ENCODE measurements around the gene DAB2IP.
A peak's percentile ranks its signal among the peaks of the same experiment; 100 is the strongest.

The DAB2IP gene

DNA sequence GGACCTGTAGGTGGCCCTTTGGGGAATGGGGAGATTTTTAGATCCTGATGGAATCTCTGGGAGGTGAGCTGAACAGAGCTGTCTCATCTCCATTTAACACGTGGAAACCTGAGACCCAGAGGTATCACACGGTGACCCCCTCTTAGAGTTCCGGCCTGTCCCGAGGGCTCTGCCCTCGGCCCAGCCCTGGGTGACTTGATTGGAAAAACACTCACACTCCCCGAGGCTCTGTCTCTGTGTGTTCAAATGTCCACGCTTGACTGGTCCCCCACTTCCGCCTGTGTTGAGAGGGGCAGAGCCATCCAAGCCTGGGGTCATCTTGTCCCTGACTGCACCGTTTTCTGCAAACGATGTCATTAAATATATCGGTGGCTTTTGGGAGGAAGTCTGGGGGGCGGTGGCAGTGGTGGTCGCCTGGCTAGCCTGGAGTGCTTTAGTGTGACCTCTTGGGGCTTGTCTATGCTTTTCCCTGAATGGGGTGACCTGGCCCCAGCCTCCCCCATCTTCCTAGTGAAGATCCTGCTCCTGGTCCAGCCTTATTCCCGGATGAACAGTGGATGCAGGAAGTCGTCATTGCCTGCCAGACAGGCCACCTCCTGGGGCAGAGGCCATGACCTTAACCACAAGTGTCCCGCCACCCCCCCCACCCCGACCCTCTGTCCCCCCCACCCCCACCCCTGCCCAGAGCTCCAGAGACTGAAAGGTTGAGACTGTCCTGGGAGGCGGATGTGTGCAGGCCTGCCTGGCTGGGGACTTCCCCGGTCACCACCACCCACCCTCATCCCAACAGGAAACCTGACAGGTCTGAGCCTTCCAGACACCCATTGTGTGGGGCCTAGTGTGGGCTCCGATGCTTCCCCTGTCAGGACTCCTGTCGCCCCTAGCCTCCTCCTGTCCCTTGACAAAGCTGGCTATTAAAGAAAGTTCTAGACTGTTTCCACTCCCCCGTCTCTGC, 5.3 kb upstream of the DAB2IP start:
- DNase-seq, result no peak

DNA sequence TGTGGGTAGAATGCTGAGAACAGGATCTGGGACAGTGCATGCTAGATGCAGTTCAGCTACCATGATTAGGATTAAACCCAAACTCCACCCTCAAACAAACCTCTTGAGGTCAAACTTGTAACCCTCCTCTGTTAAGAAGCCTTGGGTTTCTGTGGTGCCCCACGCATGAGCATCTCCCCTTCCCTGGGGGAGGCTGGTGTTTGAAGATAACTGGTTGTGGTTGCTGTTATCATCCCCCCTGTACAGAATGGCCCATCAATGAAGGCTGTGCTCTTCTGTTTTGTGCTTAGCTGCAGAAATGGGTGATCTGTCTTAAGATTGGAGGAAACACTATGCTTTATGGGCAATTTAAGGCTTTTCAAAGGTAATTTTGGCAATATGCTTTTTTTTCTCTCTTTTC, 4.4 kb upstream of the DAB2IP start:
- DNase-seq, result no peak

DNA sequence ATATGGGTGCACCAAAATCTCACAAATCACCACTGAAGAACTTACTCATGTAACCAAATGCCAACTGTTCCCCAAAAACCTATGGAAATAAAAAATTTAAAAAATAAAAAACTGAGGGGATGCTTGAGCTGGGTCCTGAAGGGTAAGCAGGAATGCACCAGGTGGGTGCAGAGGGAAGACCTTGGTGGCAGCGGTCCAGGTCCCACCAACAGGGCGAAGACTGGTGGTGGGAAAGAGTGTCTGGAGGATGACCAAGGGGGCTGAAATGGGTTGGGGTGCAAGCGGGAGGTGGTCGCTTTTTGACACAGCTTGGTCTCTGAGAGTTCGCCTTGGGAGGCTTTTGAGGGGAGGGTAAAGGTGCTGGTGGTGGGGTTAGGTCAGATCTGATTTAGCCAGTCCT, 3.3 kb upstream of the DAB2IP start:
- DNase-seq, result no peak

DNA sequence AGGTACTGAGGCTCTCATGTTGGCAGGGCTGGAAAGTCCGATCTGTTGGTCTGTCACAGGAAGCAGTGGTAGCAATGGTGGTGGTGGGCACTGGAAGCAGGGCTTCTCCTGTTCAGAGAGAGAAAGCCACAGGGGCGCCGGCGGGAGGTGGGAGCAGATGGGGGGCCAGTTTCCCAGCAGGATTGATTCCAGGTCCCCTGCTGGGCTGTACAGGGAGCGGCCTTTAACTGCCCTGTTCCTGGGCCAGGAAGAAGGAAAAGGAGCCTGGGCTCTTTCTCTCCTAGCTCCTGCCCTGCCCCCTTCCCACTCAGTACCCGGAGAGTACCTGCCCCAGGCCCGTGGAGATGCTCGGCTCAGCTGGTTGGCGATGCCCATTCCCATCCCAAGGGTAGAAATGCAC, 2.6 kb upstream of the DAB2IP start:
- no peak for DNase-seq

DNA sequence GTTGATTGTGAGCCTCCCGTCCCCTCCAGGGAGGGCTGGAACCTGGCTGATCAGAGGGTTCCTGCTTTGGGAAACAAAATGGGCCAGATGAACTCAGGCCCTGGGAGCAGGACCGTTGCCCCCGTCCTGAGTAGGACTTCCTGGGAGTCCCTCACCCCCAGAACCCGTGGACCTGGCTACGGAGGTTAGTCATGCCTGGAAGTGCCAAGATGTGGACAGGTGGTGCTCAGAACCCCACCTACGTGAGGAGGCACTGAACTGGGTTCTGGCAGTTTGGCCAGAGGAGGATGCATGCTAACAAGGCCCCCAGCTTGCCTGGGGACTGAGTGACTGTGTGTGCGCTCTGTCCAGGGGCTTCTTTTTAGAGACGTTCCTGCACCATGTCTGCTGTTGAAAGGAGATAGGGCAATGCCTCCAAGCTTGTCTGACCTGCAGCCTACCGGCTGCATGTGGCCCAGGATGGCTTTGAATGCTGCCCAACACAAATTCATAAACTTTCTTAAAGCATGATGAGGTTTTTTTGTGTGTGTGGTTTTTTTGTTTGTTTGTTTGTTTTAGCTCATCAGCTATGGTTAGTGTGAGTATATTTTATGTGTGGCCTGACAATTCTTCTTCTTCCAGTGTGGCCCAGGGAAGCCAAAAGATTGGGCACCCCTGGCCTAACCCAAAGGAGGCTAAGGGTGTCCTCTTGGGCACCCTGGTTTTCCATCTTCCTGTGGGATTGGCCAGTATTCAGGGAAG, 1.8 kb upstream of the DAB2IP start:
- no peak for DNase-seq

DNA sequence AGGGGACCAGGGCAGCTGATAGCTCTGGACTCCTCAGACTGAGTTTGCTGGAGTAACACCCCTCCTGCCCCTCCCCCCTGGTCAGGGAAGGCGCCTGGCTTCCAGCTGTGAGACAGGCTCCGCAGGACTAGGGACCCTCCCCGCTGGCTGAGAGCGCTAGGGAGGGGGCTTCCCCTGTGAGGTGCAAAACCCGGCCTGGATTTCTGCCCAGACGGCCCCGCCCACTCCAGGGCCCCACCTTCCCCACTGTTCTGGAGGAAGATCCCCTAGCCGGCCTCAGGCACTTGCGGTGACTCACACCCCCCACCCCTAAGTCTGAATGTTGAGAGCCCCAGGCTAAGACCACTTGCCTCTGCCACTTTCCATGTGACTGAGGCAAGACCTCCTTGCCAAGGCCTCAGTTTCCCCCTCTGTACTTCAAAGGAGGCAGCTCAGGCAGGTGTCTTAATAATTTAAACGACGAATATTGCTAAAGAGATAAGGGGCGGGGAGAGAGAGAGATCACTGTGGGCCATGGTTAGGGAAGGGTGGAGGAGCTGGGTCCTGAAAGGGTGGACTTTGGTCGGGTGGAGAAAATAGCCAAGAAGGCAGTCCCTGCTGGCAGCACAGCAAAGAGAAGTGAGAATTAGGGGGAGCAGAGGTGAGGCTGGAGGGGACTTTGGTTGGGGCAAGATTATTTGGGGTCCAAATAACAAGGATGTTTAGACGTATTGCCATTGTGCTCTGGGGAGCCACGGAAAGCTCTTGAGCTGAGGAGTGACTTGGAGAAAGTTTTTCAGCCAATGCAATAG, 1.0 kb upstream of the DAB2IP start:
- DNase-seq, result peak; percentile 47

DNA sequence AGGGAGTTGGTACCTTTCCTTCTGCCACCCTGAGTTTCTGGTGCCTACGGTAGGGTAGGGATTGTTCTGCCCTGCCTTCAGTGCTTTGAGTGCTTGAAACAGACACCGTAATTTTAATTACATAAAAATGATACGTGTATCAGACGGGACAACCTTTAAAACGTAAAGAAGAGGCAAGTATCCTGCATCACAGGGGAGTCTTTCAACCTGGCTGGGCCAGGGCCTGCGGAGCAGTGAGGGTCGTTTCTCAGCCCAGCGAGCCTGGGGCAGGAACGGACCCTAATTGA, 483 bp upstream of the DAB2IP start:
- DNase-seq, result no peak

DNA sequence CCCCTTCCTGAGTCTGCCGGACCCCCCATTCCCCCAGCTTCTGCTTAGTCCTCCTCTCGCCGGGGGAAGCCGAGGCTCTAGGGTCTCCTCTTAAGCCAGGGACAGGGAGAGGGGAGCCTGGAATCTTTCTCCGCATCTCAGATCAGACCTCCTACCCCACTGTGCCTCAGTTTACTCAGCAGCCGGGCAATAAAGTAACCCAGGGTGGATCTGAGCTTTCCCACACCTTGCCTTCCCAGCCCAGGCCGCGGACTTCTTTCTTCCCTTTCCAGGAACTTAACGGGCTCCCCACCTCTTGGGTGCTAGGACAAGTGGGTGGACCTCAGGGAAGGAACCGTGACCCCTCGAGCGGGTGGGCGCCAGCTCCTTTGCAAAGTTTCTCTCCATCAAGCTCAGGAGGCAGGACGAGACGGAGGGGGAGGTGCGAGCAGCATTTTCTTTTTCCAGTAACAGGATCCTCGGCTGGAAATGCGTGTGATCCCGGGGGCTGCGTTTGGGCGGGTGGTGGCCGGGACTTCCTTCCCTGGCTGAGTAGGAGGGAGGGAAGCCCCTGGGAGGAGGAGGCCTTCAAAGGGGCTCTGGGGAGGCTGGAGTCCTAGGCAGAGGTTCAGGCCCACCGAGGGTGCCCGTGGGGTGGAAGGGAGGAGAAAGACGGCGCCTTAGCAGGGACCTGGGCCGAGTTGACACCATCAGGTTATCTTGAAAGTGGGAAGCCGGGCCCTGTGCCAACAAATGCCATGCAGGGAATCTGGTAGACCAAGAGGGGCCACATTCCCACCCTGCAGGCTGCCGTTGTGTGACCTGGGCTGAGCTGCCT, 795 bp downstream of the DAB2IP start:
- DNase-seq, result no peak

DNA sequence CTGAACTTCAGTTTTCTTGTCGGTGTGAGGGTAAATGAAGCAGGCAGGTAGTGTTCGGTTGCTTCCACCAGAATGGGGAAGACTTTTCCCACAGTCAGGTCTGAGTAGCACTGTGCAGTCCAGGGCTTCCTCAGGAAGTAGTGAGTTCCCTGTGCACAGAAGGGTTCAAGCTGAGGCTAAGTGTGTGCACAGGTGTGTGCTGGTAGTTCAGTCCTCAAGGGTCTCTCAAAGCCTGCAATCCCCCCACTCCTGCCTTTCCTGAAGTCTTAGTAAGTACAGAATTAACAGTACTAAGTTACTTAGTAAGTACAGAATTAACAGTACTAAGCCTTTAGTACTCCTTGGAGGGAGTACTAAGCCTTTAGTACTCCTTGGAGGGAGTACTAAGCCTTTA, 1.4 kb downstream of the DAB2IP start:
- DNase-seq, result no peak

DNA sequence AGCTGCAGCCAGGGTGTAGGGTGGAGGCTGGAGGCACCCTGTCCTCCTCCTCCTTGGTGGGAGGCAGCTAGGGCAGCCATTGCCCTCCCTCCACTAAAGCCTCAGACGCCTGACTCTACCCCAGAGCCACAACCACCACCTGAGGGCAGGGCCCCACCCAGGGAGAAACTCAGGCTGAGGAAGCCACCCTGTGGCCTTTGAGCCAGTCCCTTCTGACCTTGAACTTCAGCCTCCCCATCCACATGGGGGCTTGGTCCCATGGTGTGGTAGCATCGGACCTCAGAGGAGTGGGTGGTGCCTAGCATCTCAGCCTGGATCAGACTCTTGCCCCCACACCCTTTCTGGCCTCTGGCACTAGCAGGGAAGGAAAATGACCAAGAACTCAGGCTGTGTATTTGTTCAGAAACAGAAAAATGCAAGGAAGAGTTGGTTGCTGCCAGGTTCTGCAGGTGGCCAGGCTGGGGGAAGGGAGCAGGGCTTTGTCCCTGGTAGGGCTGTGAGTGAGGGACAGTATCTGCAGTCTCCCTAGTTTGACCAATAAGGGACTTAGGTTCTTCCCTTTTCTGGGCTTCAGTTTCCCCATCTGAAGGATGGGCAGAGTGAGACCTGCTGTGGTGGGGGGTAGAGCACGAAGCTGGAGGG, 3.2 kb downstream of the DAB2IP start:
- no peak for DNase-seq

DNA sequence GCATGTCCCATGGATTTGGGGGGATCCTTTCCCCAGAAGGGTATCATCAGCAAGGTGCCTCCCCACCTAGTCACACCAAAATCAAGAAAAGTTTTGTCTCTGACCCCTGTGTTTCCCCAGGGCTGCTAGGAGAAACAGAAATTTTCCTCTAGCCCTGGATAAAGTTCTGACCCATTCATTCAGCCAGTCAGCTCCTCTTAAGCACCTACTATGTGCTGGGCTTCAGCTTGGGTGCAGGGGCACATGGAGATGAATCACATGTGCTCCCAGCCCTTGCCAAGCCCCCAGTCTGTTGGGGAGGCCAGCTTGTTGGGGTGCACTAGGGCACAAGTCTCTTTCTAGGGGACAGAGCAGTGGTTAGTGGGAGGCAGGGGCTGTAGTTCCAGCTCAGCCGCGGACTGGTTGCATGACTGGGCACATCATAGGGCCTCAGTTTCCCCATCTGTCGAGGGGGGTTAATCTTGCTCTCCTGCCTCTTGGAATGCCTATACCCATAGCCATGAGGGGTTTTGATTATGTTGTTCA, 3.9 kb downstream of the DAB2IP start:
- DNase-seq, result no peak

DNA sequence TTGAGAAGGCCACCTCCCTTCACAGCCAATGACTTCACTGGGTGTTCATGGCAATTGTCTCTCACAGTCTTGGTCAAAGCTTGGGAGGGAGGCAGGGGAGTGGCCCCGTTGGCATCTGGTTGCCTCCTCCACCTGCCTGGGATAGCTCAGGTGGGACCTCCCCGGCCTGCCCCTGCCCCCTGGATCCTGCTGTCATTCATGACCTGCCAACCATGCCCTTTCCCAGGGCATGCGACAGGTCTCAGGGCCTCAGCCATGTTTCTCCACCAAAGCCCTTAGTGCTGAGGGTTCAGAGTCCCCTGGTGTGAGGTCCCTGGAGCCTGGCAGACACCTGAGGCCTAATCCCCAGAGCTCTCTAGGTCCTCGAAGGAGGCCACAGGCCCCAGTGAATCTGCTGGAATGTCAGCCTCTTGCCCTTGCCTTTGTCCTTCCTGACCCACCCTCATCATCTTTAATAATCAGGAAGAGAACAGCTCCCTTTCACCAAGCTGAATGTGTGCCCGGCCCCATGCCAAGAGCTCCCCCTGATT, 5.6 kb downstream of the DAB2IP start:
- no peak for DNase-seq

DNA sequence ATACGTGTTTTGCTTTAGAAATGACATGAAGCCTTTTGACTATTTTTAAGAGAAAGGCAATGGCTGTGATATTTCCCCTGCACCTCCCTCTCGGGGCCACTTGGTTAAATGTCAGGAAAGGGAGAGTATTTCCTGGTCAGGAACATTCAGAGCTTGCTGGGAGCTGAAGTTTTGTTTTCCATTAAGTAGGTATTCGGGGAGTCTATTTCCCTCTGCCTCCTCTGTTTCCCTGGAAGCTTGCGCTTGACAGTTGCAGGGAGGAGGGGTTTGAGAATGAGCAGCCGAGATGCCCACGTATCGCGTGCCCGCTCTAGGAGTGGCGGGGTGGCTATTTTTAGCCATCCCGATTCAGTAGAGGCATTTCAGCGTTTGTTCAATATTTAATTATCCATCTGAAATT, 6.7 kb downstream of the DAB2IP start:
- DNase-seq, result no peak

DNA sequence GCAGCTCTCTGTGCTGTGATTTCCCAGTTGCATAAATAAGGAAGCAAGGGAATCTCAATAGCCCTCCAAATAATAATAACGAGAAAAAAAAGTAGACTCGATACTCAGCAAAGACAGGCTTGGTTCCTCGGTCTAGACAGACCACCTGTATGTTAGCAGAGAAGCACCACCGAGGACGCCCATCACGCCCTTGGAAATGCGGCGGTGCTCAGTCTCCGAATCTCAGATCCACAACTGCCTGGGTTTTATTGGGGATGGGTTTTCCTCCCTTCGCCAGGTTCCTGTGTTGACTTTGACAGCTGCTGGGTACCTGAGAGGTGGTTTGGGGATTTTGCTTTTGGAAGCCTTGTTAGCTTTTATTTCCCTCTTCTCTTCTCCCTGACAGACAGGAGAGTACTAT, 7.2 kb downstream of the DAB2IP start:
- DNase-seq, result no peak

DNA sequence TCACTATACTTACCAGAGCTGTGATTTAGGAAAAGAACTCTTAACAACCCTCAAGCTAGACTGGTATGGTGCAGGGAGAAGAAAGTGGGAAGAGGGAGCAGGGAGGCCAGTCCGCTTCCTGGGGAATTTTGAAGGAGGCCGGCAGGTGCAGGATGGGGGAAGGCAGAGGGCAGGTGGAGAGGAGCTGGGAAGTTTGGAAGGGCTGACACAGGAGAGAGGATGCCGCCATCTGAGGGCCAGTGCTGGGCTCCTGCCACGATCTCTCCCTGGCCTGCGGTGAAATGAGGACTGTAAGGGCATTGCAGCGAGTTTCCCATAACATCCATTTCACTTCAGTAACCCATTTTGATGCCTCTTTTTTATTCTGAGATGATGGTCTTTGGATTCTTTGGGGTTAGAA, 8.9 kb downstream of the DAB2IP start:
- no peak for DNase-seq

DNA sequence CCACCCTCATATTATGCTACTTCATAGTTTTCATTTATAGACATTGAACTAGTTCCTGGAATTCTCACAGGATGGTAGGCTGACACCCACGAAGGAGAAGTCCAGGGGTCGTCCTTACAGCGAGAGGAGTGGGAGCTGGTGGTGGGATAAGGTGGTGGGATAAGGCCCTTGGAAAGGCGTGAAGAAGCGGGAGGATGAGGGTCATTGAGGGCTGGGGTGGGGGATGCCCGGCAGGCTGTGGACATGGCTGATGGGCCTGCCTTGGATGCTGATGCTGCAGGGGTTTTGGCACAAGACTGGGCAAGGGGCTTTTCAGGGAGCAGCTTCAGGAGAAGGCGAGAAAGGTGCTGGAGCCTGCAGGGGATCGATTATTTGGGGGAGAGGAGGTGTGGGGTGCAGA, 9.4 kb downstream of the DAB2IP start:
- no peak for DNase-seq

DNA sequence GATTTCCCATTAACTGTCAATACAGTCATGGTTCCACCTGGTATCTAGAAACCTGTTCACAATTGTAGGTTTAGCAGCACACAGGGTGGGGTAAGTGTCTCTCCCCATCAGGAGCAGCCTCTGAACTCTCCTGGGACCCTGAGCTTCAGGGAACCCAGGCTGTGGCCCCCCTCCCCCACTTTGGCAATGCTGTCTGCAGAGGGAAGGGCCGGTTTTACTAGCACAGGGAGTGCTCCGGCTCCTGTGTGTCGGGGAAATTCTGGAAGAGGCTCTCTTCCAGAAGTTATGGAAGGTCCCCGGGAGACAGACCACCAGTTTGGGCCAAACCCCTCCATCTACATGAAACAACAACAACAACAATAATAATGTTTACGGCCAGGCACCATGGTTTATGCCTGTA, 9.9 kb downstream of the DAB2IP start:
- no peak for DNase-seq

DNA sequence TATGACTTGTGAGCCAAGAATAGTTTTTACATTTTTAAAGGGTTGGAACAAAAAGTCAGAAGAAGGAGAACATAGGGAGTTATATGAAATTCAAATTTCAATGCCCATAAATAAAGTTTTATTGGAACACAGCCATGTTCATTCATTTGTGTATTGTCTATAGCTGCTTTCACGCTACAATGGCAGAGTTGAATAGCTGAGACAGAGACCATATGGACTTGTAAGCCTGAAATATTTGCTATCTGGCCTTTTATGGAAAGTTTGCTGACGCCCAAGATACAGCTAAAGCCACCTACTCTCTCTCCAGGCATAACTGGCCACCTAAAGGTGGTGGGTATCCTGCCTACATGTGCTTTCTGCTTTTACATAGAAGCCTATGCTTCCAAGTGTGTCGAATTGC, 10.9 kb downstream of the DAB2IP start:
- DNase-seq, result no peak

DNA sequence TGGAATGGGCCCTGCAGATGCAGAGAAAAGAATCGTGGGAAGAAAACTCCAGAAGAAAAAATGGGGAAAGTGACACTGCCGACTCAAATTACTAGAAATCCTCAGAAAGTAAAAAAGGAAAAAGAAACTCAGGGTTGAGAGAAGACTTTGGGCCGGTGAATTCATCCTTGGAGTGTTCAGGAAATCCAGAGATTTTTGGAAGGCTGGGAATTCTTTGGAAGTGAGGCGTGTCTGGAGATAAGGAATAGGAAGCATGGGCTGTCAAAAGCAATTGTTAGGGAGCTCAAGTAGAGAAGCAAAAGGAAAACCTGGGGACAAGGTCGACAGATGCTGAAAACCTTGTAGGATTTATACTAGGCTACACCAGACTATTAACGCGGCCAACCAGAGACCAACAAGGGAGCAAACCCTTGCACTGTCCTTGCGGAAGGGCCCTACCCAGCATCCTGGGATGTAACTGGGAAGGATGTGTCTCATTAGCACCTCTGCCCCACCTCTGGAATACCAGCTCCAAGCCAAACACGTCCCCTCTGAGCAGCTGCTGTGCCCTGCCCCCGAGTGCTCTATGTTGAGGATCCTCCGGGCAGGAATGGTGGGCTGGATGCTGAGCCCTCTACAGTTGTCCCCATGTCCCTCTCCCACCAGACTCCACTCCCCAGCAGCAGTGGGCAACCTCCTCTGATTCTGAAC, 11.6 kb downstream of the DAB2IP start:
- no peak for DNase-seq

DNA sequence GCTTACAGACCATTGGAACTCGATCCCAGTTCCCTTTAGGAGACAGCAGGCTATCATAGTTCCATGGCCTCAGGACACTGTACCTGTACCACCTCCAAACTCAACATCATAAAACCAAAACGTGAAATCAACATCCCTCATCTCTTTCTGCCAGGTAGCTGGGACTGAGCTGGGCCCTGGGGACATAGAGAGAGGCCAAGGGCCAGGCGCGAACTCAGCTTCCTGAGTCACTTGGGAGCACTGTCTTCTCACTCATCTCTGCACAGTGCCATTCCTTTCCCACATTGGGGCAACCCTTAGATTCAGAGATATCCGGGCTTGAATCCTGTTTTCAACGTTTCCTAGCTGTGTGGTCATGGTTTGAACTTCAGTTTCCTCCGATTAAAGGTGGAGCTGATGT, 12.2 kb downstream of the DAB2IP start:
- DNase-seq, result no peak

DNA sequence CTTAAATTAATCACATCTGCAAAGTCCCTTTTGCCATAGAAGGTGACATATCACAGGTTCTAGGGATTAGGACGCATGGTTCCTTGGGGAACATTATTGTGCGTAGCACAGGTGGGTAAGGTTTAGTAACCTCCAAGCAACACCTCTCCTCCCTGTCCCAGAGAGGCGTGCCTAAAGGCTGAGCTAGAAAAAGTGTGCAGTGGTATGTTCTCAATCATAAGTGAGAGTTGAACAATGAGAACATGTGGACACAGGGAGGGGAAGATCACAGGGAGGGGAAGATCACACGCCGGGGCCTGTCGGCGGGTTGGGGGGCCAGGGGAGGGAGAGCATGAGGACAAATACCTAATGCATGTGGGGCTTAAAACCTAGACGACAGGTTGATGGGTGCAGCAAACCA, 14.9 kb downstream of the DAB2IP start:
- DNase-seq, result no peak

Measured in stimulated activated CD4-positive, alpha-beta T cell treated with anti-CD3 and anti-CD28 coated beads, Interleukin-15, amount 100 ng/mL, for 24 hours (primary cell).